Ascending aorta (tissue), 2 donors: ENCODE results near the gene ZNF143. TPM values are rescaled to one million over a fixed set of nuclear protein-coding genes. Genes with fewer than 3 reads are reported as not detected.

ENCODE experiments used
- DNase-seq, 2 donors: peaks; one replicate each; pipeline ENCODE4 v3.0.0-alpha.2; 2019; ENCODE audit warnings: low spot score in 2 of 2
- H3K27ac ChIP-seq, 2 donors: fragments of 200-600 bp; sonication (generic); one replicate each; pipeline ENCODE4 v1.5.1; 2016 to 2017; ENCODE audit warnings: mild to moderate bottlenecking in 1 of 2
- H3K27me3 ChIP-seq: fragments of 200-600 bp; sonication (generic); one replicate; pipeline ENCODE4 v1.5.1; 2017
- H3K36me3 ChIP-seq, 2 donors: fragments of 200-600 bp; sonication (generic); one replicate each; pipeline ENCODE4 v1.5.1; 2016
- H3K4me1 ChIP-seq, 2 donors: fragments of 200-600 bp; sonication (generic); one replicate each; pipeline ENCODE4 v1.5.1; 2016 to 2017; ENCODE audit warnings: mild to moderate bottlenecking in 1 of 2
- H3K4me3 ChIP-seq, 2 donors: fragments of 200-600 bp; sonication (generic); one replicate each; pipeline ENCODE4 v1.5.1; 2016 to 2017; ENCODE audit warnings: mild to moderate bottlenecking in 1 of 2
- H3K9me3 ChIP-seq, 2 donors: fragments of 200-600 bp; sonication (generic); one replicate each; pipeline ENCODE4 v1.5.1; 2016
- CTCF ChIP-seq, 3 experiments: fragments of 200-600 bp in 2 of 3; fragments of 450-650 bp in 1 of 3; sonication (generic) in 2 of 3; IDR thresholded peaks; one replicate each; pipeline ENCODE4 v1.5.1; 2016 to 2019; ENCODE audit warnings: antibody characterized with exemption in 3 of 3, mild to moderate bottlenecking in 1 of 3, moderate library complexity in 1 of 3
- intact Hi-C: fragments of 100-400 bp; cut with DNase I; formaldehyde crosslinking; loops from one replicate; pipeline ENCODE4 v1.15.1; 2023
- total RNA-seq: library from RNA; depleted of rRNA; stranded (reverse); fragments of >200 nt; gene quantifications from one replicate; pipeline ENCODE4 v1.1.0, GENCODE V29; 2016

ZNF143 gene
- total RNA-seq, 1 donor from 2014 or later = 2.7 TPM

- no peak for TF ChIP-seq CTCF (IDR thresholded peaks at IDR 0.05)
- intact Hi-C loops = no loop called here
- Histone ChIP-seq H3K4me1 (peaks cover 0 to 4% of the 10 kb centered on the region in 2 donors), H3K27me3 (no peaks in the 10 kb centered on the region), H3K9me3 (peaks cover 9% of the 10 kb centered on the region in 2 donors), H3K27ac (no peak overlapping the region), H3K36me3 (no peaks in the 10 kb centered on the region), H3K4me3 (no peak overlapping the region)
- DNase-seq = no peak
These were observed 5.1 kb upstream of the ZNF143 start for GRCh38 chr11:9455722-9456121.

- H3K27me3 ChIP-seq = no peaks in the 10 kb centered on the region
- no peaks in the 10 kb centered on the region for H3K36me3 ChIP-seq
- peak overlapping the region; percentile 83 to 98 for H3K4me3 ChIP-seq
- peaks cover 5 to 18% of the 10 kb centered on the region in 2 donors for H3K4me1 ChIP-seq
- no peak for TF ChIP-seq CTCF (IDR thresholded peaks at IDR 0.05)
- H3K27ac ChIP-seq = peak overlapping the region; percentile 98 to 100
- H3K9me3 ChIP-seq = no peaks in the 10 kb centered on the region
- DNase-seq = no peak
- intact Hi-C loops = loop anchor here (1.0 to 5.0 kb wide), 5 partner anchors 75 to 192 kb away; partner anchors contain the start of genes DENND5A, IPO7, TMEM41B and WEE1
These were observed 1.0 kb upstream of the ZNF143 start for GRCh38 chr11:9459667-9460321.

- Histone ChIP-seq H3K4me3 (peak overlapping the region; percentile 81 to 89), H3K36me3 (no peaks in the 10 kb centered on the region), H3K27me3 (no peaks in the 10 kb centered on the region), H3K9me3 (no peaks in the 10 kb centered on the region), H3K4me1 (peaks cover 5 to 21% of the 10 kb centered on the region in 2 donors), H3K27ac (peak overlapping the region; percentile 96 to 99)
- intact Hi-C loops = loop anchor here (2.0 to 5.0 kb wide), 4 partner anchors 76 to 194 kb away; partner anchors contain the start of genes DENND5A, IPO7 and WEE1
- DNase-seq = peak; percentile 55 to 94
- peak in 1 of 3 experiments; percentile 45 for TF ChIP-seq CTCF (IDR thresholded peaks at IDR 0.05)
These were observed 399 bp downstream of the ZNF143 start for GRCh38 chr11:9461063-9461759.

GRCh38 chr11:9461760-9462134 is 935 bp downstream of the ZNF143 start:
- peaks cover 5 to 21% of the 10 kb centered on the region in 2 donors for H3K4me1 ChIP-seq
- DNase-seq = no peak
- no peaks in the 10 kb centered on the region for H3K9me3 ChIP-seq
- H3K4me3 ChIP-seq = peak overlapping the region; percentile 81 to 89
- no peaks in the 10 kb centered on the region for H3K27me3 ChIP-seq
- no peaks in the 10 kb centered on the region for H3K36me3 ChIP-seq
- H3K27ac ChIP-seq = peak overlapping the region; percentile 96 to 99
- intact Hi-C loops = loop anchor here (2.0 to 5.0 kb wide), 4 partner anchors 77 to 194 kb away; partner anchors contain the start of genes DENND5A, IPO7 and WEE1
- no peak for TF ChIP-seq CTCF (IDR thresholded peaks at IDR 0.05)

- no peaks in the 10 kb centered on the region for H3K36me3 ChIP-seq
- no peaks in the 10 kb centered on the region for H3K27me3 ChIP-seq
- no peak for DNase-seq
- H3K27ac ChIP-seq = peak overlapping the region; percentile 96 to 99
- no peaks in the 10 kb centered on the region for H3K9me3 ChIP-seq
- H3K4me3 ChIP-seq = peak overlapping the region; percentile 81 to 89
- no peak for TF ChIP-seq CTCF (IDR thresholded peaks at IDR 0.05)
- H3K4me1 ChIP-seq = peaks cover 5 to 21% of the 10 kb centered on the region in 2 donors
- intact Hi-C loops = loop anchor here (5.0 kb wide), 1 partner anchor 195 kb away; the partner anchor contains the start of gene DENND5A
These were observed 1.5 kb downstream of the ZNF143 start for GRCh38 chr11:9462172-9462799.
